OCI-LY1 (cell line): Measurements from ENCODE around the gene TPBG.

Experiments
- H2AFZ ChIP-seq: fragments of 200-600 bp; sonication (generic), shearing (Covaris generic); 2 replicates; pipeline ENCODE4 v1.6.0; 2014; ENCODE audit warnings: antibody characterized with exemption, mild to moderate bottlenecking, low read length
- H3F3A ChIP-seq: fragments of 200-600 bp; sonication (generic), shearing (Covaris generic); 2 replicates; pipeline ENCODE4 v1.6.0; 2014; ENCODE audit warnings: mild to moderate bottlenecking, antibody characterized with exemption, low read length, moderate library complexity; ENCODE audit not compliant: insufficient read depth
- H3K27ac ChIP-seq: fragments of 200-600 bp; sonication (generic); 2 replicates; pipeline ENCODE4 v1.5.1; 2014; ENCODE audit warnings: low read length, mixed run types, mild to moderate bottlenecking, low read depth; ENCODE audit not compliant: poor library complexity, severe bottlenecking
- H3K27me3 ChIP-seq: fragments of 200-600 bp; sonication (generic); 2 replicates; pipeline ENCODE4 v1.6.0; 2014; ENCODE audit warnings: antibody characterized with exemption, mild to moderate bottlenecking, low read length, moderate library complexity; ENCODE audit not compliant: insufficient read depth
- H3K36me3 ChIP-seq: fragments of 200-600 bp; sonication (generic); 2 replicates; pipeline ENCODE4 v1.6.1; 2014; ENCODE audit warnings: mild to moderate bottlenecking, antibody characterized with exemption, low read length, moderate library complexity, mixed read lengths; ENCODE audit not compliant: insufficient read depth
- H3K4me1 ChIP-seq: fragments of 200-600 bp; sonication (generic); 2 replicates; pipeline ENCODE4 v1.5.1; 2014; ENCODE audit warnings: mild to moderate bottlenecking, low read length, moderate library complexity; ENCODE audit not compliant: insufficient read depth, severe bottlenecking
- H3K4me2 ChIP-seq: fragments of 200-600 bp; sonication (generic), shearing (Covaris generic); 2 replicates; pipeline ENCODE4 v1.6.1; 2014; ENCODE audit warnings: low read length
- H3K4me3 ChIP-seq: fragments of 200-600 bp; sonication (generic); 2 replicates; pipeline ENCODE4 v1.5.1; 2014; ENCODE audit warnings: low read length, low read depth, mild to moderate bottlenecking, mixed read lengths; ENCODE audit not compliant: poor library complexity, severe bottlenecking
- H3K79me2 ChIP-seq: fragments of 200-600 bp; shearing (Covaris generic); 2 replicates; pipeline ENCODE4 v1.6.1; 2016; ENCODE audit warnings: mixed run types, low read length, mixed read lengths; ENCODE audit not compliant: insufficient read depth
- H3K9ac ChIP-seq: fragments of 200-600 bp; sonication (generic), shearing (Covaris generic); 2 replicates; pipeline ENCODE4 v1.6.1; 2014; ENCODE audit warnings: mild to moderate bottlenecking, low read length, mixed read lengths
- H3K9me2 ChIP-seq: fragments of 200-600 bp; sonication (generic), shearing (Covaris generic); 2 replicates; pipeline ENCODE4 v1.6.1; 2014; ENCODE audit warnings: low read depth, mild to moderate bottlenecking, low read length, mixed read lengths
- H3K9me3 ChIP-seq: fragments of 200-600 bp; shearing (Covaris generic); 2 replicates; pipeline ENCODE4 v1.6.1; 2014; ENCODE audit warnings: low read length, mixed read lengths
- H4K20me1 ChIP-seq: fragments of 200-600 bp; sonication (generic), shearing (Covaris generic); 2 replicates; pipeline ENCODE4 v1.6.0; 2016; ENCODE audit warnings: mild to moderate bottlenecking, low read length; ENCODE audit not compliant: insufficient read depth
- CTCF ChIP-seq: fragments of 200-600 bp; sonication (generic), shearing (Covaris generic); IDR thresholded peaks from 2 replicates; pipeline ENCODE4 v1.5.1; 2017; ENCODE audit warnings: mild to moderate bottlenecking, antibody characterized with exemption, low read length, moderate library complexity, mixed read lengths
- EZH2 ChIP-seq: fragments of 200-600 bp; sonication (generic), shearing (Covaris generic); IDR thresholded peaks from 2 replicates; pipeline ENCODE4 v1.8.0; 2017; ENCODE audit warnings: borderline replicate concordance, mixed run types, mild to moderate bottlenecking, antibody characterized with exemption, low read length, moderate library complexity, mixed read lengths

Gene TPBG

DNA sequence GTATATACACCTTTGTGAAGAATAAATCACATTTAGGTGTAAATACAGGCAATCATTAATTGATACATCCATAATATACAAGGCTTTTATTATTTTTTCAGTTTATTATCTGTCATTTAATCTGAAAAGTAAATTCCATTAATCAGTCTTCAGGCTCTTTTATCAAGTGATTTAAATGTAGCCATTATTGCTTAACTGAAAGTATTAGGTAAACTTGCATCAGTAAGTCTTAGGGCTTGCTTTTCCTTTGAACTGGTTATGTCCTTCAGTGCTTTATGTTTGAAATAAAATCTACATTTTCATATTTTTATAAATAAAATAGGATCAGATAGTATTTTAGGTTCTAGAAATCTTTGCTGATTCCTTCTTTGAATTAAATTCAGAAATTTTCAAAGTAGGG lies 4.1 kb downstream of the TPBG start:
- no peaks in the 10 kb centered on the region for H3K9me2 ChIP-seq
- no peak overlapping the region for H3K9ac ChIP-seq
- H3K79me2 ChIP-seq = no peaks in the 10 kb centered on the region
- no peak for TF ChIP-seq CTCF
- no peak for TF ChIP-seq EZH2
- no peaks in the 10 kb centered on the region for H3F3A ChIP-seq
- no peaks in the 10 kb centered on the region for H3K27me3 ChIP-seq
- no peak overlapping the region for H3K4me3 ChIP-seq
- H3K4me1 ChIP-seq = no peaks in the 10 kb centered on the region
- H3K36me3 ChIP-seq = no peaks in the 10 kb centered on the region
- no peak overlapping the region for H2AFZ ChIP-seq
- H3K9me3 ChIP-seq = no peaks in the 10 kb centered on the region
- H4K20me1 ChIP-seq = no peaks in the 10 kb centered on the region
- H3K4me2 ChIP-seq = no peak overlapping the region
- no peak overlapping the region for H3K27ac ChIP-seq

DNA sequence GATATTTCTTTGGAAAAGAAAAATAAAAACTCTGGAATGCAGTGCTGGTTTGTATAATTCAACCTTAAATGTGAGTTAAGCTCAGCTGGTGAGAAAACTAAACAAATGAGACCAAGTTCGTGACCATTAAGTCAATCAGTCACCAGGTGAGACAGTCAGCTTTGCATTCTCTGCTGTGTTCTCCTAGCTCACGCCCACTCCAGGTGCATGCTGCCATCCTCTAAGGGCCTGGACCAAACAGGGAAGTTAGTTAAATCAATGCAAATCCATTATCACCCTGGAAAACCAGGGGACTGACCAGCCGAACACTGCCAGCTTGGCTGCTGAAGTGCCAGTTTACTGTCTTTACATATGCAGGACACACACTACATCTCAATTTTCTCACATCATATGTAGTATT lies 7.2 kb downstream of the TPBG start:
- no peak overlapping the region for H3K27ac ChIP-seq
- no peaks in the 10 kb centered on the region for H3K27me3 ChIP-seq
- H3K9me3 ChIP-seq = no peaks in the 10 kb centered on the region
- no peaks in the 10 kb centered on the region for H3K36me3 ChIP-seq
- H3K4me3 ChIP-seq = no peak overlapping the region
- H3K4me2 ChIP-seq = no peak overlapping the region
- H3K9ac ChIP-seq = no peak overlapping the region
- H2AFZ ChIP-seq = no peak overlapping the region
- TF ChIP-seq EZH2 (no peak), CTCF (no peak)
- no peaks in the 10 kb centered on the region for H3F3A ChIP-seq
- H3K4me1 ChIP-seq = no peaks in the 10 kb centered on the region
- no peaks in the 10 kb centered on the region for H3K9me2 ChIP-seq
- H3K79me2 ChIP-seq = no peaks in the 10 kb centered on the region
- no peaks in the 10 kb centered on the region for H4K20me1 ChIP-seq

DNA sequence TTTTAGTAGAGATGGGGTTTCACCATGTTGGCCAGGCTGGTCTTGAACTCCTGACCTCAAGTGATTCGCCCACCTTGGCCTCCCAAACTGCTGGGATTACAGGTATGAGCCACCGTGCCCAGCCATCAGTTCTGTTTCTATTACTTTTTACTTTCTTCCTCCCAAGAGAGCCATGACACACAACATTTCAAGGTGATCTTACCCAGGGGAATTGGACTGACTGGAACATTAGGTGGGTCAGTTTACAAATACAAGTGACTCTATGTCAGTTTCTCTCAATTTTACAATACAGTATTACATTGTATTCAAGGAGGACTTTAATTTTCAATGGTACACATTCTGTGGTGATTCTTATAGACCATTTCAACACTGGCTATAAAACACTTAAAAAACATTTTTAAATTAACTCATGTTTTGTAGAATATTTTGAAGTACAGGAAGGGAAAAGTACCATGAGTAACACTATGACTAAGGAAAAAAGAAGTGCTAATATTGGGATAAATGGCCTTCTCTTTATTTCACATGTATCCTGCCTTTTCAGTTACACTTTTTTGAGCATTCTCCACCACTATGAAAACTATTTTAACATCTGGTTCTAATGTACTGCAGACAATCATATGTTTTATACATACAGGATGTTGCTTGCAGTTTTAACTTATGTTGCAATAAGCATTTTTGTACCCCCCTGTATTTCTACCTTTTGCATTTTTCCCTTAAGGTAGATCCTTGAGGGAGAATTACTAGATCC lies 8.4 kb downstream of the TPBG start:
- Histone ChIP-seq H3K4me2 (no peak overlapping the region), H3K9me3 (no peaks in the 10 kb centered on the region), H3F3A (no peaks in the 10 kb centered on the region), H3K27me3 (no peaks in the 10 kb centered on the region), H3K79me2 (no peaks in the 10 kb centered on the region), H3K27ac (no peak overlapping the region), H3K9ac (no peak overlapping the region), H3K4me3 (no peak overlapping the region), H3K36me3 (no peaks in the 10 kb centered on the region), H3K9me2 (no peaks in the 10 kb centered on the region), H4K20me1 (no peaks in the 10 kb centered on the region), H3K4me1 (no peaks in the 10 kb centered on the region), H2AFZ (no peak overlapping the region)
- no peak for TF ChIP-seq CTCF
- TF ChIP-seq EZH2 = no peak
